Epithelial cell of proximal tubule (primary cell): ENCODE data around the gene IFNL3. TPM values are rescaled to one million over a fixed set of nuclear protein-coding genes. Genes with fewer than 3 reads are reported as not detected.
"Not testable (repeated sequence)": the region's sequence is repeated elsewhere in the genome, so short reads cannot be mapped to it uniquely, and the experiment has no call there.

Experiments
- DNase-seq: peaks from one replicate; pipeline ENCODE4 v3.0.0-alpha.2; 2011; ENCODE audit warnings: low read depth
- H3K4me3 ChIP-seq: 2 replicates; pipeline ENCODE4 v1.5.1; 2011; ENCODE audit warnings: low read depth, mild to moderate bottlenecking, low read length
- CTCF ChIP-seq: conservative IDR thresholded peaks from 2 replicates; pipeline ENCODE4 v1.5.1; 2012; ENCODE audit warnings: low read depth, mild to moderate bottlenecking, low read length
- total RNA-seq: library from RNA; depleted of rRNA; stranded (reverse); fragments of >200 nt; gene quantifications from 2 replicates; pipeline ENCODE4 v1.2.3, GENCODE V29; 2015

IFNL3 gene
- total RNA-seq, 1 donor from 2014 or later: not detected

GRCh38 chr19:39270036-39270871, 25.4 kb upstream of the IFNL3 start:
- TF ChIP-seq CTCF: no peak
- no peak overlapping the region for H3K4me3 ChIP-seq
- no peak for DNase-seq

GRCh38 chr19:39269369-39269768, 24.6 kb upstream of the IFNL3 start:
- not testable (repeated sequence) for DNase-seq, H3K4me3 ChIP-seq

- H3K4me3 ChIP-seq, DNase-seq: not testable (repeated sequence)
Observed at GRCh38 chr19:39268531-39269223, 23.9 kb upstream of the IFNL3 start.

- not testable (repeated sequence) for DNase-seq, H3K4me3 ChIP-seq
Observed at GRCh38 chr19:39268085-39268484, 23.3 kb upstream of the IFNL3 start, which contains the start of gene IFNL2. Gene IFNL2, plus strand, starts transcription at chr19:39268396. Its CDS starts 173 bp downstream, at chr19:39268569.

GRCh38 chr19:39265321-39265916, 20.6 kb upstream of the IFNL3 start:
- no peak for TF ChIP-seq CTCF
- no peak for DNase-seq
- no peak overlapping the region for H3K4me3 ChIP-seq

GRCh38 chr19:39264306-39265290, 19.8 kb upstream of the IFNL3 start:
- DNase-seq: no peak
- no peak for TF ChIP-seq CTCF
- H3K4me3 ChIP-seq: no peak overlapping the region

GRCh38 chr19:39263912-39264305, 19.1 kb upstream of the IFNL3 start:
- TF ChIP-seq CTCF: no peak
- no peak overlapping the region for H3K4me3 ChIP-seq
- DNase-seq: no peak

GRCh38 chr19:39262496-39262895, 17.7 kb upstream of the IFNL3 start:
- no peak for TF ChIP-seq CTCF
- no peak for DNase-seq
- H3K4me3 ChIP-seq: no peak overlapping the region
